ENCODE measurements around the gene JAKMIP3.

- TF ChIP-seq CTCF (IDR thresholded peaks at IDR 0.05) (no peak), EP300 (IDR thresholded peaks at IDR 0.05) (no peak)
Observed at GRCh38 chr10:132052124-132052523, 13.6 kb upstream of the JAKMIP3 start.
